Endodermal cell (in vitro differentiated cells): ENCODE results near the gene FDX2. TPM values are rescaled to one million over a fixed set of nuclear protein-coding genes. Genes with fewer than 3 reads are reported as not detected.

Experiments
- DNase-seq: peaks from one replicate; pipeline ENCODE4 v3.0.0-alpha.2; 2017
- H3K27ac ChIP-seq: 2 replicates; pipeline ENCODE4 v1.5.1; 2013; ENCODE audit warnings: mild to moderate bottlenecking, low read depth, low read length, moderate library complexity
- H3K27me3 ChIP-seq: 2 replicates; pipeline ENCODE4 v1.6.1; 2013; ENCODE audit warnings: mild to moderate bottlenecking, low read length, moderate library complexity; ENCODE audit not compliant: insufficient read depth, control insufficient read depth, poor library complexity, severe bottlenecking
- H3K36me3 ChIP-seq: 2 replicates; pipeline ENCODE4 v1.7.0; 2013; ENCODE audit warnings: mild to moderate bottlenecking, low read length, moderate library complexity; ENCODE audit not compliant: control insufficient read depth, insufficient read depth
- H3K4me1 ChIP-seq: one replicate; pipeline ENCODE4 v1.7.0; 2013; ENCODE audit warnings: low read length; ENCODE audit not compliant: control insufficient read depth, insufficient read depth
- H3K4me3 ChIP-seq: 2 replicates; pipeline ENCODE4 v1.5.1; 2013; ENCODE audit warnings: mild to moderate bottlenecking, low read length, moderate library complexity
- H3K9ac ChIP-seq: 2 replicates; pipeline ENCODE4 v1.6.1; 2013; ENCODE audit warnings: mild to moderate bottlenecking, low read length, moderate library complexity; ENCODE audit not compliant: poor library complexity, severe bottlenecking; ENCODE audit errors: extremely low read depth
- H3K9me3 ChIP-seq: 2 replicates; pipeline ENCODE4 v1.6.1; 2013; ENCODE audit warnings: mild to moderate bottlenecking, low read length, moderate library complexity; ENCODE audit not compliant: control insufficient read depth
- H3K27ac Mint-ChIP-seq: 2 replicates; pipeline ENCODE4 v1.8.0; 2020; ENCODE audit warnings: mixed read lengths
- H3K27me3 Mint-ChIP-seq: 2 replicates; pipeline ENCODE4 v1.8.0; 2021; ENCODE audit warnings: mild to moderate bottlenecking, mixed read lengths; ENCODE audit not compliant: insufficient read depth
- H3K36me3 Mint-ChIP-seq: 2 replicates; pipeline ENCODE4 v1.8.0; 2020; ENCODE audit warnings: low read depth, mixed read lengths
- H3K4me1 Mint-ChIP-seq: 2 replicates; pipeline ENCODE4 v1.8.0; 2020; ENCODE audit warnings: mixed read lengths
- H3K4me3 Mint-ChIP-seq: 2 replicates; pipeline ENCODE4 v1.8.0; 2020; ENCODE audit warnings: mild to moderate bottlenecking, moderate library complexity, mixed read lengths
- H3K9me3 Mint-ChIP-seq: 2 replicates; pipeline ENCODE4 v1.8.0; 2020; ENCODE audit warnings: mild to moderate bottlenecking, mixed read lengths
- CTCF ChIP-seq: fragments of 200-600 bp; sonication (generic); conservative IDR thresholded peaks from 2 replicates; pipeline ENCODE4 v1.5.0; 2021; ENCODE audit warnings: antibody characterized with exemption, mild to moderate bottlenecking
- WGBS, 2 experiments: methylation state at CpG; one replicate each; pipeline versions ENCODE4 v1.1.5 to v1.1.7; 2013; ENCODE audit warnings: missing lambda C conversion rate in 2 of 2, mixed read lengths in 1 of 2; ENCODE audit not compliant: insufficient coverage in 1 of 2, insufficient read length in 1 of 2; 5-methylcytosine and 5-hydroxymethylcytosine counted together
- total RNA-seq, 2 donors: library from RNA; stranded (reverse); fragmentation: NEBNext Ultra II Directional in 1 of 2; extraction: Animal tissue kit (Norgen Biotek cat#: 25700) in 1 of 2; gene quantifications; 2 replicates in 1 of 2; 3 replicates in 1 of 2; pipeline ENCODE4 v1.2.1, GENCODE V29; 2021

Gene FDX2
- total RNA-seq, 2 donors from 2014 or later = 23.2 to 25.9 TPM

- no peaks in the 10 kb centered on the region for H3K27me3 Mint-ChIP-seq
- H3K4me1 Mint-ChIP-seq = peaks cover 14% of the 10 kb centered on the region
- Histone ChIP-seq H3K9me3 (no peaks in the 10 kb centered on the region), H3K4me1 (no peaks in the 10 kb centered on the region), H3K4me3 (no peak overlapping the region), H3K9ac (no peak overlapping the region), H3K36me3 (peaks cover 45% of the 10 kb centered on the region), H3K27me3 (no peaks in the 10 kb centered on the region), H3K27ac (no peak overlapping the region)
- H3K4me3 Mint-ChIP-seq = no peak overlapping the region
- no peak overlapping the region for H3K27ac Mint-ChIP-seq
- H3K9me3 Mint-ChIP-seq = no peaks in the 10 kb centered on the region
- no peak for TF ChIP-seq CTCF
- WGBS, 2 experiments = 88 to 90% methylated on average over 7 to 13 of the region's 13 CpGs
- DNase-seq = no peak
- H3K36me3 Mint-ChIP-seq = peaks cover 27% of the 10 kb centered on the region
These were observed 3.2 kb upstream of the FDX2 start for GRCh38 chr19:10318807-10319682.

- Histone ChIP-seq H3K4me1 (no peaks in the 10 kb centered on the region), H3K4me3 (no peak overlapping the region), H3K27ac (no peak overlapping the region), H3K27me3 (no peaks in the 10 kb centered on the region), H3K9ac (no peak overlapping the region), H3K36me3 (peaks cover 50% of the 10 kb centered on the region), H3K9me3 (no peaks in the 10 kb centered on the region)
- no peak overlapping the region for H3K4me3 Mint-ChIP-seq
- WGBS, 2 experiments = 92 to 98% methylated on average over 10 to 15 of the region's 15 CpGs
- no peaks in the 10 kb centered on the region for H3K9me3 Mint-ChIP-seq
- TF ChIP-seq CTCF = no peak
- H3K36me3 Mint-ChIP-seq = peaks cover 30% of the 10 kb centered on the region
- no peaks in the 10 kb centered on the region for H3K27me3 Mint-ChIP-seq
- no peak for DNase-seq
- no peak overlapping the region for H3K27ac Mint-ChIP-seq
- peaks cover 14% of the 10 kb centered on the region for H3K4me1 Mint-ChIP-seq
These were observed 2.1 kb upstream of the FDX2 start for GRCh38 chr19:10317857-10318462.

GRCh38 chr19:10317045-10317856 lies 1.4 kb upstream of the FDX2 start:
- H3K36me3 Mint-ChIP-seq = peaks cover 32% of the 10 kb centered on the region
- H3K27me3 ChIP-seq = no peaks in the 10 kb centered on the region
- no peaks in the 10 kb centered on the region for H3K9me3 Mint-ChIP-seq
- no peak overlapping the region for H3K9ac ChIP-seq
- H3K9me3 ChIP-seq = no peaks in the 10 kb centered on the region
- H3K4me1 ChIP-seq = no peaks in the 10 kb centered on the region
- no peak for TF ChIP-seq CTCF
- H3K4me1 Mint-ChIP-seq = peaks cover 14% of the 10 kb centered on the region
- H3K27me3 Mint-ChIP-seq = no peaks in the 10 kb centered on the region
- H3K27ac Mint-ChIP-seq = no peak overlapping the region
- H3K4me3 ChIP-seq = no peak overlapping the region
- 91 to 94% methylated on average over 8 to 28 of the region's 29 CpGs for WGBS, 2 experiments
- no peak overlapping the region for H3K4me3 Mint-ChIP-seq
- peaks cover 50% of the 10 kb centered on the region for H3K36me3 ChIP-seq
- no peak overlapping the region for H3K27ac ChIP-seq
- no peak for DNase-seq
